GM19467 (cell line): ENCODE results near the gene METTL14.

Source experiments
- ATAC-seq: cut with Tn5 transposase; IDR thresholded peaks from one replicate; pipeline ENCODE4 v1.9.1; 2021; ENCODE audit warnings: mild to moderate bottlenecking, moderate library complexity; ENCODE audit not compliant: unreplicated experiment

Gene METTL14

GRCh38 chr4:118732591-118733330, 47.6 kb downstream of the METTL14 start:
- no peak for ATAC-seq

GRCh38 chr4:118734491-118735205, 49.5 kb downstream of the METTL14 start:
- no peak for ATAC-seq

- no peak for ATAC-seq
These were observed 51.7 kb downstream of the METTL14 start for GRCh38 chr4:118736900-118737299.

- ATAC-seq = no peak
These were observed 52.9 kb downstream of the METTL14 start for GRCh38 chr4:118738090-118738489.

GRCh38 chr4:118739022-118739713, 54.0 kb downstream of the METTL14 start:
- no peak for ATAC-seq

- no peak for ATAC-seq
These were observed 55.7 kb downstream of the METTL14 start for GRCh38 chr4:118740869-118741268.

- no peak for ATAC-seq
These were observed 56.2 kb downstream of the METTL14 start for GRCh38 chr4:118741301-118741855.

GRCh38 chr4:118742050-118742449, 56.9 kb downstream of the METTL14 start:
- no peak for ATAC-seq

GRCh38 chr4:118743867-118744266, 58.7 kb downstream of the METTL14 start:
- no peak for ATAC-seq

- ATAC-seq = no peak
These were observed 60.2 kb downstream of the METTL14 start for GRCh38 chr4:118745357-118745756.

GRCh38 chr4:118746251-118746919, 61.2 kb downstream of the METTL14 start:
- ATAC-seq = no peak

GRCh38 chr4:118749347-118749988, 64.3 kb downstream of the METTL14 start:
- ATAC-seq = no peak

GRCh38 chr4:118751629-118752323, 66.6 kb downstream of the METTL14 start:
- ATAC-seq = no peak

- no peak for ATAC-seq
These were observed 67.4 kb downstream of the METTL14 start for GRCh38 chr4:118752551-118752950.

GRCh38 chr4:118753096-118753495, 67.9 kb downstream of the METTL14 start:
- ATAC-seq = no peak

GRCh38 chr4:118753685-118754084, 68.5 kb downstream of the METTL14 start:
- ATAC-seq = no peak

GRCh38 chr4:118754890-118755289, 69.7 kb downstream of the METTL14 start:
- ATAC-seq = no peak

- ATAC-seq = no peak
These were observed 70.4 kb downstream of the METTL14 start for GRCh38 chr4:118755438-118756226.

- ATAC-seq = no peak
These were observed 71.2 kb downstream of the METTL14 start for GRCh38 chr4:118756429-118756828.
